ENCODE measurements around the gene CAMTA1. TPM values are rescaled to one million over a fixed set of nuclear protein-coding genes. Genes with fewer than 3 reads are reported as not detected.

The CAMTA1 gene
- polyA plus RNA-seq, 1 donor from 2014 or later, result 162 TPM

GRCh38 chr1:7420098-7420445 is 634.8 kb downstream of the CAMTA1 start:
- Histone ChIP-seq H3K27me3 (ENCODE audit: insufficient read depth, low read depth, low read length) (no peaks in the 10 kb centered on the region), H3F3A (ENCODE audit: insufficient read depth, low read length, poor library complexity, severe bottlenecking) (no peaks in the 10 kb centered on the region)
- no peak for TF ChIP-seq POLR2AphosphoS5 (IDR thresholded peaks at IDR 0.05)
- TF ChIP-seq MXI1 (conservative IDR thresholded peaks at IDR 0.05; ENCODE audit: poor library complexity, severe bottlenecking), result no peak
- TF ChIP-seq EP300 (conservative IDR thresholded peaks at IDR 0.05; ENCODE audit: poor library complexity, severe bottlenecking), result no peak
- TF ChIP-seq SMC3 (conservative IDR thresholded peaks at IDR 0.05; ENCODE audit: poor library complexity), result no peak
- no peak for TF ChIP-seq TAF1 (IDR thresholded peaks at IDR 0.05; ENCODE audit: low read depth)
- TF ChIP-seq EZH2 (IDR thresholded peaks at IDR 0.05; ENCODE audit: borderline replicate concordance, insufficient read depth, low read length, poor library complexity, severe bottlenecking), result no peak
- TF ChIP-seq CTCF (IDR thresholded peaks at IDR 0.05; ENCODE audit: poor library complexity, severe bottlenecking), result no peak
- TF ChIP-seq RAD21 (conservative IDR thresholded peaks at IDR 0.05), result no peak
- TF ChIP-seq REST (IDR thresholded peaks at IDR 0.05; ENCODE audit: borderline replicate concordance), result no peak

GRCh38 chr1:7420470-7421100 is 635.3 kb downstream of the CAMTA1 start:
- no peak overlapping the region for H3K9ac ChIP-seq (ENCODE audit: low read length)
- H3K27me3 ChIP-seq (ENCODE audit: insufficient read depth, low read depth, low read length), result no peaks in the 10 kb centered on the region
- TF ChIP-seq CTCF (IDR thresholded peaks at IDR 0.05; ENCODE audit: poor library complexity, severe bottlenecking) (no peak), POLR2AphosphoS5 (IDR thresholded peaks at IDR 0.05) (no peak), RAD21 (conservative IDR thresholded peaks at IDR 0.05) (no peak), REST (IDR thresholded peaks at IDR 0.05; ENCODE audit: borderline replicate concordance) (no peak), SMC3 (conservative IDR thresholded peaks at IDR 0.05; ENCODE audit: poor library complexity) (no peak), EP300 (conservative IDR thresholded peaks at IDR 0.05; ENCODE audit: poor library complexity, severe bottlenecking) (no peak)
- H3K27ac ChIP-seq (ENCODE audit: low read length), result no peak overlapping the region
- H3K4me2 ChIP-seq (ENCODE audit: low read length), result no peak overlapping the region
- H3K36me3 ChIP-seq (ENCODE audit: insufficient read depth, low read length), result no peaks in the 10 kb centered on the region
- no peak overlapping the region for H2AFZ ChIP-seq (ENCODE audit: low read depth, low read length)
- H3K79me2 ChIP-seq (replicated peaks; ENCODE audit: insufficient read depth, low read length), result no peaks in the 10 kb centered on the region
- no peaks in the 10 kb centered on the region for H3F3A ChIP-seq (ENCODE audit: insufficient read depth, low read length, poor library complexity, severe bottlenecking)
- no peaks in the 10 kb centered on the region for H4K20me1 ChIP-seq (ENCODE audit: insufficient read depth)
- H3K9me2 ChIP-seq (ENCODE audit: insufficient read depth, low read length), result no peaks in the 10 kb centered on the region
- no peak overlapping the region for H3K4me3 ChIP-seq (ENCODE audit: low read length)
- H3K9me3 ChIP-seq (ENCODE audit: low read length), result no peaks in the 10 kb centered on the region

More at GRCh38 chr1:7420098-7420445, 634.8 kb downstream of the CAMTA1 start:
- Histone ChIP-seq H3K9ac (ENCODE audit: low read length) (no peak overlapping the region), H3K4me3 (ENCODE audit: low read length) (no peak overlapping the region), H3K4me2 (ENCODE audit: low read length) (no peak overlapping the region), H3K27ac (ENCODE audit: low read length) (no peak overlapping the region), H3K79me2 (replicated peaks; ENCODE audit: insufficient read depth, low read length) (no peaks in the 10 kb centered on the region), H2AFZ (ENCODE audit: low read depth, low read length) (no peak overlapping the region), H4K20me1 (ENCODE audit: insufficient read depth) (no peaks in the 10 kb centered on the region), H3K36me3 (ENCODE audit: insufficient read depth, low read length) (no peaks in the 10 kb centered on the region), H3K9me3 (ENCODE audit: low read length) (no peaks in the 10 kb centered on the region), H3K9me2 (ENCODE audit: insufficient read depth, low read length) (no peaks in the 10 kb centered on the region)

All from neural cell (in vitro differentiated cells).